ENCODE measurements around the gene DYNLL2.
A peak's percentile ranks its signal among the peaks of the same experiment; 100 is the strongest.
"Not testable (repeated sequence)": the region's sequence is repeated elsewhere in the genome, so short reads cannot be mapped to it uniquely, and the experiment has no call there.

DYNLL2 gene

GRCh38 chr17:58096892-58097291, 13.7 kb downstream of the DYNLL2 start:
- no peak for DNase-seq
- intact Hi-C loops (cut with DNase I): no loop called here

- intact Hi-C loops (cut with DNase I): no loop called here
- no peak for DNase-seq
Observed at GRCh38 chr17:58097384-58098088, 14.3 kb downstream of the DYNLL2 start.

GRCh38 chr17:58100506-58100905, 17.3 kb downstream of the DYNLL2 start:
- no peak for DNase-seq
- intact Hi-C loops (cut with DNase I): no loop called here

GRCh38 chr17:58101898-58102297, 18.7 kb downstream of the DYNLL2 start:
- intact Hi-C loops (cut with DNase I): not testable (repeated sequence)

GRCh38 chr17:58105093-58105492, 21.9 kb downstream of the DYNLL2 start:
- intact Hi-C loops (cut with DNase I): no loop called here

More at GRCh38 chr17:58101898-58102297, 18.7 kb downstream of the DYNLL2 start:
- DNase-seq: not testable (repeated sequence)

GRCh38 chr17:58107306-58107705, 24.1 kb downstream of the DYNLL2 start:
- no peak for DNase-seq
- intact Hi-C loops (cut with DNase I): no loop called here

More at GRCh38 chr17:58105093-58105492, 21.9 kb downstream of the DYNLL2 start:
- no peak for DNase-seq

GRCh38 chr17:58109197-58109596, 26.0 kb downstream of the DYNLL2 start:
- DNase-seq: no peak
- intact Hi-C loops (cut with DNase I): no loop called here

GRCh38 chr17:58110012-58110411, 26.8 kb downstream of the DYNLL2 start:
- DNase-seq: no peak
- intact Hi-C loops (cut with DNase I): loop anchor here (5.0 kb wide), 1 partner anchor 103 kb away; the partner anchor contains the start of gene SRSF1

GRCh38 chr17:58111676-58112075, 28.5 kb downstream of the DYNLL2 start:
- intact Hi-C loops (cut with DNase I): loop anchor here (5.0 kb wide), 1 partner anchor 104 kb away; the partner anchor contains the start of gene SRSF1
- no peak for DNase-seq

GRCh38 chr17:58112970-58113631, 29.9 kb downstream of the DYNLL2 start:
- DNase-seq: peak; percentile 46 to 95 (median 88)
- intact Hi-C loops (cut with DNase I): loop anchor here (1.0 to 5.0 kb wide), 2 partner anchors 106 to 255 kb away; partner anchors contain the start of gene SRSF1

GRCh38 chr17:58113947-58114346, 30.7 kb downstream of the DYNLL2 start:
- intact Hi-C loops (cut with DNase I): loop anchor here (1.0 to 5.0 kb wide), 2 partner anchors 107 to 256 kb away; partner anchors contain the start of gene SRSF1
- no peak for DNase-seq

GRCh38 chr17:58117382-58117781, 34.2 kb downstream of the DYNLL2 start:
- DNase-seq: no peak
- intact Hi-C loops (cut with DNase I): no loop called here

GRCh38 chr17:58119491-58119890, 36.3 kb downstream of the DYNLL2 start:
- intact Hi-C loops (cut with DNase I): no loop called here
- DNase-seq: no peak

GRCh38 chr17:58120195-58120822, 37.1 kb downstream of the DYNLL2 start:
- intact Hi-C loops (cut with DNase I): loop anchor here (5.0 kb wide), 1 partner anchor 52 kb away; no protein-coding TSS in a partner anchor
- DNase-seq: no peak

GRCh38 chr17:58121925-58122324, 38.7 kb downstream of the DYNLL2 start:
- intact Hi-C loops (cut with DNase I): loop anchor here (5.0 kb wide), 1 partner anchor 50 kb away; no protein-coding TSS in a partner anchor
- peak in 2 of 10 donors; percentile 14 to 18 for DNase-seq

GRCh38 chr17:58127846-58128245, 44.6 kb downstream of the DYNLL2 start:
- intact Hi-C loops (cut with DNase I): no loop called here
- no peak for DNase-seq

- DNase-seq; intact Hi-C loops (cut with DNase I): not testable (repeated sequence)
Observed at GRCh38 chr17:58132697-58133096, 49.5 kb downstream of the DYNLL2 start.

- DNase-seq: no peak
- intact Hi-C loops (cut with DNase I): no loop called here
Observed at GRCh38 chr17:58136669-58137279, 53.6 kb downstream of the DYNLL2 start.

- intact Hi-C loops (cut with DNase I): no loop called here
- no peak for DNase-seq
Observed at GRCh38 chr17:58141505-58141904, 58.3 kb downstream of the DYNLL2 start.

GRCh38 chr17:58143335-58143734, 60.1 kb downstream of the DYNLL2 start:
- DNase-seq; intact Hi-C loops (cut with DNase I): not testable (repeated sequence)

- no peak for DNase-seq
- intact Hi-C loops (cut with DNase I): no loop called here
Observed at GRCh38 chr17:58144801-58145200, 61.6 kb downstream of the DYNLL2 start.
